Upper lobe of left lung (tissue), 6 donors: ENCODE measurements around the gene URGCP. TPM values are rescaled to one million over a fixed set of nuclear protein-coding genes. Genes with fewer than 3 reads are reported as not detected.
A peak's percentile ranks its signal among the peaks of the same experiment; 100 is the strongest.

Experiments
- ATAC-seq, 2 donors: fragments of 200-7000 bp; cut with Tn5 transposase; one replicate each; pipeline ENCODE4 v1.9.1; 2022; ENCODE audit warnings: mild to moderate bottlenecking in 2 of 2, moderate library complexity in 2 of 2; ENCODE audit not compliant: low FRiP score in 2 of 2
- DNase-seq, 2 donors: peaks; one replicate each; pipeline ENCODE4 v3.0.0-alpha.2; 2019 to 2020
- H3K27ac ChIP-seq, 4 donors: fragments of 200-600 bp; sonication (generic); one replicate each; pipeline ENCODE4 v1.5.1; 2016 to 2019
- H3K27me3 ChIP-seq, 4 donors: fragments of 200-600 bp; sonication (generic); one replicate each; pipeline ENCODE4 v1.5.1; 2017 to 2019
- H3K36me3 ChIP-seq, 4 donors: fragments of 200-600 bp; sonication (generic); one replicate each; pipeline ENCODE4 v1.5.1; 2016 to 2019
- H3K4me1 ChIP-seq, 4 donors: fragments of 200-600 bp; sonication (generic); one replicate each; pipeline ENCODE4 v1.5.1; 2018 to 2019
- H3K4me3 ChIP-seq, 4 donors: fragments of 200-600 bp; sonication (generic); one replicate each; pipeline ENCODE4 v1.5.1; 2017 to 2019; ENCODE audit warnings: mild to moderate bottlenecking in 2 of 4, moderate library complexity in 1 of 4
- H3K9me3 ChIP-seq, 4 donors: fragments of 200-600 bp; sonication (generic); one replicate each; pipeline ENCODE4 v1.5.1; 2018 to 2019
- CTCF ChIP-seq, 6 experiments: fragments of 450-650 bp in 4 of 6; fragments of 200-600 bp in 2 of 6; sonication (generic) in 2 of 6; IDR thresholded peaks; one replicate each; pipeline ENCODE4 v1.5.1; 2016 to 2019; ENCODE audit warnings: antibody characterized with exemption in 6 of 6
- EP300 ChIP-seq, 4 donors: sonication (generic); formaldehyde crosslinking; IDR thresholded peaks; one replicate each; pipeline ENCODE4 v1.5.1; 2017; ENCODE audit warnings: antibody characterized with exemption in 4 of 4, control low read depth in 2 of 4
- POLR2A ChIP-seq, 4 donors: fragments of 450-650 bp; IDR thresholded peaks; one replicate each; pipeline ENCODE4 v1.5.1; 2016 to 2017; ENCODE audit warnings: antibody characterized with exemption in 4 of 4, mild to moderate bottlenecking in 2 of 4
- POLR2AphosphoS5 ChIP-seq, 2 donors: sonication (generic); formaldehyde crosslinking; IDR thresholded peaks; one replicate each; pipeline ENCODE4 v1.5.1; 2017; ENCODE audit warnings: antibody characterized with exemption in 2 of 2
- WGBS, 2 donors: methylation state at CpG; one replicate each; pipeline ENCODE4 v1.1.5; 2017 to 2018; 5-methylcytosine and 5-hydroxymethylcytosine counted together
- total RNA-seq, 6 donors: library from RNA; depleted of rRNA in 4 of 6; stranded (reverse); fragments of >200 nt in 4 of 6; gene quantifications; one replicate each; pipeline versions ENCODE4 v1.1.0 to v1.2.1, GENCODE V29; 2016 to 2021
- donor health status: DM: no; HTN: no; CAD: no; lungs with moderate emphysema.
- donor health status: DM: no; HTN: yes; CAD: no; lungs with severe emphysema.

The URGCP gene
- total RNA-seq, 6 donors from 2014 or later: 24.1 to 31.4 (median 29.4) TPM

GRCh38 chr7:43876976-43877745 lies 29.2 kb downstream of the URGCP start:
- TF ChIP-seq POLR2A (IDR thresholded peaks at IDR 0.05) (no peak), CTCF (IDR thresholded peaks at IDR 0.05) (no peak), POLR2AphosphoS5 (IDR thresholded peaks at IDR 0.05) (no peak), EP300 (IDR thresholded peaks at IDR 0.05) (no peak)
- Histone ChIP-seq H3K4me3 (no peak overlapping the region), H3K36me3 (peaks cover 10 to 72% (median 49%) of the 10 kb centered on the region in 4 donors), H3K9me3 (no peaks in the 10 kb centered on the region), H3K4me1 (peaks cover 10 to 20% (median 14%) of the 10 kb centered on the region in 4 donors), H3K27ac (no peak overlapping the region), H3K27me3 (no peaks in the 10 kb centered on the region)
- ATAC-seq: no peak
- DNase-seq: peak in 1 of 2 donors; percentile 75
- 90 to 97% methylated on average over 13 to 29 of the region's 29 CpGs for WGBS, 2 donors

- Histone ChIP-seq H3K9me3 (no peaks in the 10 kb centered on the region), H3K4me3 (no peak overlapping the region), H3K27me3 (no peaks in the 10 kb centered on the region), H3K36me3 (peaks cover 10 to 65% (median 48%) of the 10 kb centered on the region in 4 donors), H3K27ac (no peak overlapping the region), H3K4me1 (peaks cover 11 to 23% (median 14%) of the 10 kb centered on the region in 4 donors)
- WGBS, 2 donors: 82 to 86% methylated on average over 7 of the region's 7 CpGs
- ATAC-seq (no peak), DNase-seq (no peak)
- no peak for TF ChIP-seq POLR2A (IDR thresholded peaks at IDR 0.05)
- no peak for TF ChIP-seq POLR2AphosphoS5 (IDR thresholded peaks at IDR 0.05)
- TF ChIP-seq CTCF (IDR thresholded peaks at IDR 0.05): no peak
- no peak for TF ChIP-seq EP300 (IDR thresholded peaks at IDR 0.05)
Observed at GRCh38 chr7:43876241-43876640, 30.2 kb downstream of the URGCP start.

DNA sequence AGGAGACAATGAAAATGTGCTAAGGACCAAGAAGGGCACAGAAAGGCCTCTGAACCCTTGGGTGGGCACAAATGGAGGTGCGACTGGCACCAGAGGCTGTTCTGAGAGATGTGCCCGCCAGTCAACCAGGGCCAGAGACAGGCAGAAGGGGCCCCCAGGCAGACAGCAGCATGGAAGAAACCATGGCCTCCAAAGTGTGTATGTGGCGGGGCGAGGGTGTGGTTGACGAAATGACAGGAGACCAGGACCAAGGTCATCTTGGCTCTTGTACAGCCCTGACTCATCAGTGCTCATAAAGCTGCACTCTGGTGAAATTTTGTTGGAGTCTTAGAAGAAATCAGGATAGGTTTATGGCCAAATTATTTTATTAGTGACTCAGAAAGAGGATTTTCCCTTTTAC lies 33.1 kb downstream of the URGCP start:
- Histone ChIP-seq H3K27ac (peak overlapping the region; percentile 21 to 65 (median 48)), H3K27me3 (no peaks in the 10 kb centered on the region)
- DNase-seq: no peak

GRCh38 chr7:43872406-43873110 lies 33.8 kb downstream of the URGCP start:
- Histone ChIP-seq H3K27me3 (no peaks in the 10 kb centered on the region), H3K9me3 (no peaks in the 10 kb centered on the region), H3K36me3 (peaks cover 0 to 31% (median 21%) of the 10 kb centered on the region in 4 donors), H3K27ac (peak overlapping the region; percentile 25 to 65 (median 48)), H3K4me1 (peaks cover 13 to 30% (median 15%) of the 10 kb centered on the region in 4 donors), H3K4me3 (no peak overlapping the region)
- TF ChIP-seq CTCF (IDR thresholded peaks at IDR 0.05): no peak
- DNase-seq (no peak), ATAC-seq (peak in 1 of 2 donors; percentile 75)
- WGBS, 2 donors: 41 to 44% methylated on average over 7 of the region's 7 CpGs

More for the DNA sequence above, 33.1 kb downstream of the URGCP start:
- 86 to 92% methylated on average over 5 of the region's 5 CpGs for WGBS, 2 donors
- peaks cover under 1 to 39% (median 29%) of the 10 kb centered on the region in 4 donors for H3K36me3 ChIP-seq
- ATAC-seq: peak in 1 of 2 donors; percentile 49
- no peak overlapping the region for H3K4me3 ChIP-seq
- peaks cover 10 to 27% (median 12%) of the 10 kb centered on the region in 4 donors for H3K4me1 ChIP-seq
- no peaks in the 10 kb centered on the region for H3K9me3 ChIP-seq
- TF ChIP-seq POLR2AphosphoS5 (IDR thresholded peaks at IDR 0.05) (peak; percentile 30 to 40), CTCF (IDR thresholded peaks at IDR 0.05) (no peak)
